Neural progenitor cell (in vitro differentiated cells): ENCODE data around the gene PCNX2. TPM values are rescaled to one million over a fixed set of nuclear protein-coding genes. Genes with fewer than 3 reads are reported as not detected.

Experiments used
- DNase-seq: peaks from one replicate; pipeline ENCODE4 v3.0.0-alpha.2; 2016; ENCODE audit warnings: low spot score
- H2AFZ ChIP-seq: fragments of 200-600 bp; sonication (generic); replicated peaks from 2 replicates; pipeline ENCODE4 v1.6.1; 2016; ENCODE audit warnings: antibody characterized with exemption
- H3F3A ChIP-seq: fragments of 200-600 bp; sonication (generic); 2 replicates; pipeline ENCODE4 v1.6.1; 2016; ENCODE audit warnings: antibody characterized with exemption, low read depth
- H3K27ac ChIP-seq: fragments of 200-600 bp; sonication (generic); 2 replicates; pipeline ENCODE4 v1.5.1; 2016; ENCODE audit warnings: mild to moderate bottlenecking
- H3K27me3 ChIP-seq: fragments of 200-600 bp; sonication (generic); 2 replicates; pipeline ENCODE4 v1.6.1; 2016; ENCODE audit warnings: mild to moderate bottlenecking, moderate library complexity
- H3K36me3 ChIP-seq: fragments of 200-600 bp; sonication (generic); 2 replicates; pipeline ENCODE4 v1.5.1; 2016
- H3K4me1 ChIP-seq: fragments of 200-600 bp; sonication (generic); 2 replicates; pipeline ENCODE4 v1.6.1; 2016; ENCODE audit warnings: mixed run types
- H3K4me2 ChIP-seq: fragments of 200-600 bp; sonication (generic); 2 replicates; pipeline ENCODE4 v1.6.1; 2016
- H3K4me3 ChIP-seq: fragments of 200-600 bp; sonication (generic); 2 replicates; pipeline ENCODE4 v1.5.1; 2016
- H3K79me2 ChIP-seq: fragments of 200-600 bp; sonication (generic); 2 replicates; pipeline ENCODE4 v1.6.1; 2016; ENCODE audit warnings: low read depth
- H3K9ac ChIP-seq: fragments of 200-600 bp; sonication (generic); 2 replicates; pipeline ENCODE4 v1.6.1; 2016
- H3K9me3 ChIP-seq: fragments of 200-600 bp; sonication (generic); 2 replicates; pipeline ENCODE4 v1.5.1; 2016; ENCODE audit warnings: low read depth
- H4K20me1 ChIP-seq: fragments of 200-600 bp; sonication (generic); 2 replicates; pipeline ENCODE4 v1.6.1; 2016; ENCODE audit warnings: low read depth
- H3K27ac Mint-ChIP-seq: 3 replicates; pipeline ENCODE4 v1.8.0; 2021; ENCODE audit warnings: mixed read lengths
- H3K27me3 Mint-ChIP-seq: 2 replicates; pipeline ENCODE4 v1.8.0; 2022; ENCODE audit warnings: low read depth, mild to moderate bottlenecking, inconsistent platforms, moderate library complexity, mixed read lengths; ENCODE audit not compliant: insufficient read depth
- H3K36me3 Mint-ChIP-seq: 3 replicates; pipeline ENCODE4 v1.8.0; 2021; ENCODE audit warnings: mixed read lengths
- H3K4me1 Mint-ChIP-seq: 3 replicates; pipeline ENCODE4 v1.8.0; 2021; ENCODE audit warnings: mixed read lengths
- H3K4me3 Mint-ChIP-seq: 3 replicates; pipeline ENCODE4 v1.8.0; 2021; ENCODE audit warnings: mild to moderate bottlenecking, moderate library complexity, mixed read lengths
- H3K9me3 Mint-ChIP-seq: 3 replicates; pipeline ENCODE4 v1.8.0; 2020; ENCODE audit warnings: mixed read lengths
- CTCF ChIP-seq: fragments of 200-600 bp; sonication (generic); IDR thresholded peaks from 2 replicates; pipeline ENCODE4 v1.5.1; 2017; ENCODE audit warnings: antibody characterized with exemption, mild to moderate bottlenecking
- EZH2 ChIP-seq: fragments of 200-600 bp; sonication (generic); IDR thresholded peaks from 2 replicates; pipeline ENCODE4 v1.6.1; 2017; ENCODE audit warnings: antibody characterized with exemption, mild to moderate bottlenecking, moderate library complexity
- EZH2phosphoT487 ChIP-seq: fragments of 200-600 bp; sonication (generic); IDR thresholded peaks from 2 replicates; pipeline ENCODE4 v1.6.1; 2017; ENCODE audit warnings: antibody characterized with exemption
- total RNA-seq: library from RNA; depleted of rRNA; stranded (reverse); fragments of >200 nt; gene quantifications from 2 replicates; pipeline ENCODE4 v1.2.3, GENCODE V29; 2015; ENCODE audit warnings: low replicate concordance

Gene PCNX2
- total RNA-seq, 1 donor from 2014 or later, result 30.8 TPM

- no peaks in the 10 kb centered on the region for H3K36me3 ChIP-seq
- no peaks in the 10 kb centered on the region for H3K27me3 Mint-ChIP-seq
- no peaks in the 10 kb centered on the region for H3K79me2 ChIP-seq
- no peaks in the 10 kb centered on the region for H4K20me1 ChIP-seq
- H3K4me1 Mint-ChIP-seq, result peaks cover 12% of the 10 kb centered on the region
- no peak overlapping the region for H3K4me2 ChIP-seq
- no peak for DNase-seq
- H3K4me3 ChIP-seq, result no peak overlapping the region
- no peaks in the 10 kb centered on the region for H3K36me3 Mint-ChIP-seq
- H3K9ac ChIP-seq, result no peak overlapping the region
- H3K4me3 Mint-ChIP-seq, result no peak overlapping the region
- TF ChIP-seq CTCF (no peak), EZH2phosphoT487 (no peak), EZH2 (no peak)
- no peak overlapping the region for H3K27ac ChIP-seq
- H3F3A ChIP-seq, result no peaks in the 10 kb centered on the region
- no peak overlapping the region for H2AFZ ChIP-seq
- no peaks in the 10 kb centered on the region for H3K4me1 ChIP-seq
- H3K9me3 Mint-ChIP-seq, result no peaks in the 10 kb centered on the region
- H3K27me3 ChIP-seq, result no peaks in the 10 kb centered on the region
- no peaks in the 10 kb centered on the region for H3K9me3 ChIP-seq
- H3K27ac Mint-ChIP-seq, result no peak overlapping the region
Measured at GRCh38 chr1:233229288-233229687, 66.2 kb downstream of the PCNX2 start.

GRCh38 chr1:233227930-233228465, 67.5 kb downstream of the PCNX2 start:
- no peak overlapping the region for H3K9ac ChIP-seq
- H3K79me2 ChIP-seq, result no peaks in the 10 kb centered on the region
- no peaks in the 10 kb centered on the region for H3K36me3 ChIP-seq
- Mint-ChIP-seq H3K27ac (no peak overlapping the region), H3K4me1 (peaks cover 9% of the 10 kb centered on the region), H3K4me3 (no peak overlapping the region), H3K9me3 (no peaks in the 10 kb centered on the region), H3K27me3 (no peaks in the 10 kb centered on the region), H3K36me3 (no peaks in the 10 kb centered on the region)
- no peak for DNase-seq
- H3K4me3 ChIP-seq, result no peak overlapping the region
- no peaks in the 10 kb centered on the region for H3K27me3 ChIP-seq
- no peaks in the 10 kb centered on the region for H4K20me1 ChIP-seq
- H2AFZ ChIP-seq, result no peak overlapping the region
- TF ChIP-seq EZH2 (no peak), CTCF (no peak), EZH2phosphoT487 (no peak)
- no peaks in the 10 kb centered on the region for H3F3A ChIP-seq
- H3K4me1 ChIP-seq, result no peaks in the 10 kb centered on the region
- no peaks in the 10 kb centered on the region for H3K9me3 ChIP-seq
- no peak overlapping the region for H3K27ac ChIP-seq
- no peak overlapping the region for H3K4me2 ChIP-seq

GRCh38 chr1:233224311-233224710, 71.2 kb downstream of the PCNX2 start:
- H3K9ac ChIP-seq, result no peak overlapping the region
- Mint-ChIP-seq H3K36me3 (peaks cover 10% of the 10 kb centered on the region), H3K4me1 (peaks cover 7% of the 10 kb centered on the region), H3K9me3 (peaks cover 9% of the 10 kb centered on the region), H3K4me3 (no peak overlapping the region), H3K27ac (no peak overlapping the region), H3K27me3 (no peaks in the 10 kb centered on the region)
- H3K4me1 ChIP-seq, result no peaks in the 10 kb centered on the region
- H3F3A ChIP-seq, result no peaks in the 10 kb centered on the region
- H3K4me3 ChIP-seq, result no peak overlapping the region
- H4K20me1 ChIP-seq, result no peaks in the 10 kb centered on the region
- H3K79me2 ChIP-seq, result no peaks in the 10 kb centered on the region
- H3K27me3 ChIP-seq, result no peaks in the 10 kb centered on the region
- H3K9me3 ChIP-seq, result no peaks in the 10 kb centered on the region
- H2AFZ ChIP-seq, result no peak overlapping the region
- H3K4me2 ChIP-seq, result no peak overlapping the region
- no peak for TF ChIP-seq EZH2
- TF ChIP-seq EZH2phosphoT487, result no peak
- no peak for TF ChIP-seq CTCF
- no peak for DNase-seq
- peaks cover 10% of the 10 kb centered on the region for H3K36me3 ChIP-seq
- H3K27ac ChIP-seq, result no peak overlapping the region
